NB4 (cell line): Measurements from ENCODE around the gene U2SURP.

Source experiments
- DNase-seq: peaks from one replicate; pipeline ENCODE4 v3.0.0; 2010; ENCODE audit warnings: low read depth
- H3K4me3 ChIP-seq: one replicate; pipeline ENCODE4 v1.5.1; 2011; ENCODE audit warnings: mild to moderate bottlenecking, low read depth, low read length, moderate library complexity
- CTCF ChIP-seq: IDR thresholded peaks from one replicate; pipeline ENCODE4 v1.5.1; 2012; ENCODE audit warnings: low read depth, low read length
- MAX ChIP-seq: IDR thresholded peaks from 2 replicates; pipeline ENCODE4 v1.6.1; 2011; ENCODE audit warnings: low read depth, low read length
- MYC ChIP-seq: IDR thresholded peaks from 2 replicates; pipeline ENCODE4 v1.6.1; 2011; ENCODE audit warnings: low read depth, low read length
- POLR2A ChIP-seq: IDR thresholded peaks from 2 replicates; pipeline ENCODE4 v1.6.1; 2011; ENCODE audit warnings: mild to moderate bottlenecking; ENCODE audit not compliant: insufficient read length; ENCODE audit errors: extremely low read depth

Gene U2SURP

GRCh38 chr3:142960322-142960850 is 41.0 kb upstream of the U2SURP start:
- no peak for DNase-seq
- no peak for TF ChIP-seq CTCF
- no peak for TF ChIP-seq POLR2A
- no peak for TF ChIP-seq MAX
- no peak for TF ChIP-seq MYC
- H3K4me3 ChIP-seq, result no peak overlapping the region

- H3K4me3 ChIP-seq, result no peak overlapping the region
- TF ChIP-seq MYC, result no peak
- TF ChIP-seq POLR2A, result no peak
- TF ChIP-seq CTCF, result no peak
- no peak for DNase-seq
These were observed 39.8 kb upstream of the U2SURP start for GRCh38 chr3:142961539-142961938.

- no peak for DNase-seq
- TF ChIP-seq MYC, result no peak
- no peak for TF ChIP-seq POLR2A
- no peak for TF ChIP-seq MAX
- TF ChIP-seq CTCF, result no peak
- no peak overlapping the region for H3K4me3 ChIP-seq
These were observed 39.2 kb upstream of the U2SURP start for GRCh38 chr3:142962175-142962519.

GRCh38 chr3:142962520-142963233 is 38.7 kb upstream of the U2SURP start:
- peak; percentile 15 for DNase-seq
- H3K4me3 ChIP-seq, result peak overlapping the region; percentile 22
- TF ChIP-seq CTCF (no peak), POLR2A (no peak), MAX (no peak)

- no peak for TF ChIP-seq POLR2A
- TF ChIP-seq MAX, result no peak
- no peak for TF ChIP-seq MYC
- no peak for TF ChIP-seq CTCF
- no peak for DNase-seq
- H3K4me3 ChIP-seq, result peak overlapping the region; percentile 15
These were observed 38.2 kb upstream of the U2SURP start for GRCh38 chr3:142963234-142963515.
